CD14-positive monocyte (primary cell): ENCODE results near the gene ARHGEF10L. TPM values are rescaled to one million over a fixed set of nuclear protein-coding genes. Genes with fewer than 3 reads are reported as not detected.
A peak's percentile ranks its signal among the peaks of the same experiment; 100 is the strongest.

Experiments
- DNase-seq, 3 donors: peaks; one replicate each; pipeline ENCODE4 v3.0.0-alpha.2; 2011 to 2022
- H2AFZ ChIP-seq: 2 replicates; pipeline ENCODE4 v1.6.0; 2012; ENCODE audit warnings: mild to moderate bottlenecking, low read depth, low read length, inconsistent platforms; ENCODE audit not compliant: insufficient read depth, poor library complexity, severe bottlenecking
- H3K27ac ChIP-seq, 2 donors: 1 replicate in 1 of 2; 2 replicates in 1 of 2; pipeline ENCODE4 v1.5.1; 2012 to 2013; ENCODE audit warnings: low read length in 2 of 2, control low read depth in 1 of 2, inconsistent platforms in 1 of 2, low read depth in 1 of 2, mild to moderate bottlenecking in 1 of 2
- H3K27me3 ChIP-seq, 2 donors: one replicate each; pipeline versions ENCODE4 v1.6.0 to v1.6.1; 2011 to 2013; ENCODE audit warnings: low read length in 2 of 2; ENCODE audit not compliant: control insufficient read depth in 2 of 2, insufficient read depth in 2 of 2
- H3K36me3 ChIP-seq, 2 donors: replicated peaks in 1 of 2; 1 replicate in 1 of 2; 2 replicates in 1 of 2; pipeline versions ENCODE4 v1.5.1 to v1.6.1; 2012 to 2013; ENCODE audit warnings: low read length in 2 of 2, control low read depth in 1 of 2, inconsistent platforms in 1 of 2, mild to moderate bottlenecking in 1 of 2; ENCODE audit not compliant: insufficient read depth in 2 of 2, control insufficient read depth in 1 of 2
- H3K4me1 ChIP-seq, 2 donors: 1 replicate in 1 of 2; 2 replicates in 1 of 2; pipeline versions ENCODE4 v1.5.1 to v1.6.1; 2012 to 2013; ENCODE audit warnings: low read length in 2 of 2, control low read depth in 1 of 2, inconsistent platforms in 1 of 2, mild to moderate bottlenecking in 1 of 2, moderate library complexity in 1 of 2; ENCODE audit not compliant: insufficient read depth in 2 of 2, control insufficient read depth in 1 of 2
- H3K4me2 ChIP-seq: replicated peaks from 2 replicates; pipeline ENCODE3; 2012; ENCODE audit warnings: low read length, moderate library complexity, mild to moderate bottlenecking; ENCODE audit not compliant: poor library complexity, severe bottlenecking; ENCODE audit errors: extremely low read depth
- H3K4me3 ChIP-seq, 3 experiments: fragments of 200-600 bp in 1 of 3; sonication (generic) in 1 of 3; replicated peaks in 1 of 3; 1 replicate in 2 of 3; 2 replicates in 1 of 3; pipeline ENCODE4 v1.5.1; 2011 to 2013; ENCODE audit warnings: low read length in 3 of 3, mild to moderate bottlenecking in 3 of 3, control low read depth in 2 of 3, low read depth in 2 of 3, inconsistent platforms in 1 of 3, moderate library complexity in 1 of 3
- H3K79me2 ChIP-seq: 2 replicates; pipeline ENCODE4 v1.6.0; 2012; ENCODE audit warnings: mild to moderate bottlenecking, control low read depth, inconsistent platforms, low read length, moderate library complexity; ENCODE audit not compliant: insufficient read depth
- H3K9ac ChIP-seq: 2 replicates; pipeline ENCODE4 v1.6.0; 2017; ENCODE audit warnings: low read length, mild to moderate bottlenecking; ENCODE audit not compliant: insufficient read depth, poor library complexity, severe bottlenecking
- H3K9me3 ChIP-seq, 2 donors: replicated peaks in 1 of 2; 1 replicate in 1 of 2; 2 replicates in 1 of 2; pipeline versions ENCODE4 v1.5.1 to v1.6.1; 2012 to 2013; ENCODE audit warnings: low read length in 2 of 2, control low read depth in 1 of 2; ENCODE audit not compliant: control insufficient read depth in 1 of 2, insufficient read depth in 1 of 2
- H4K20me1 ChIP-seq: 2 replicates; pipeline ENCODE4 v1.6.0; 2012; ENCODE audit warnings: mild to moderate bottlenecking, low read length, control low read depth, moderate library complexity; ENCODE audit not compliant: insufficient read depth
- H3K27ac Mint-ChIP-seq, 7 donors: one replicate each; pipeline ENCODE4 v1.8.0; 2020; ENCODE audit warnings: mild to moderate bottlenecking in 7 of 7, mixed read lengths in 7 of 7, moderate library complexity in 6 of 7, inconsistent platforms in 2 of 7
- H3K27me3 Mint-ChIP-seq, 3 donors: one replicate each; pipeline ENCODE4 v1.8.0; 2021 to 2022; ENCODE audit warnings: low read depth in 3 of 3, mild to moderate bottlenecking in 3 of 3, mixed read lengths in 3 of 3, moderate library complexity in 3 of 3, inconsistent platforms in 1 of 3
- H3K36me3 Mint-ChIP-seq, 2 donors: one replicate each; pipeline ENCODE4 v1.8.0; 2020; ENCODE audit warnings: mixed read lengths in 2 of 2, inconsistent platforms in 1 of 2, mild to moderate bottlenecking in 1 of 2
- H3K4me1 Mint-ChIP-seq: one replicate; pipeline ENCODE4 v1.8.0; 2020; ENCODE audit warnings: mild to moderate bottlenecking, mixed read lengths
- H3K4me3 Mint-ChIP-seq, 2 donors: one replicate each; pipeline ENCODE4 v1.8.0; 2020; ENCODE audit warnings: mild to moderate bottlenecking in 2 of 2, mixed read lengths in 2 of 2, moderate library complexity in 1 of 2
- H3K9me3 Mint-ChIP-seq, 7 donors: one replicate each; pipeline ENCODE4 v1.8.0; 2020 to 2022; ENCODE audit warnings: mixed read lengths in 7 of 7, mild to moderate bottlenecking in 6 of 7, moderate library complexity in 6 of 7, inconsistent platforms in 2 of 7
- WGBS: methylation state at CpG from one replicate; pipeline ENCODE4 v1.1.5; 2013; ENCODE audit warnings: missing lambda C conversion rate; ENCODE audit not compliant: insufficient coverage; 5-methylcytosine and 5-hydroxymethylcytosine counted together
- intact Hi-C, 2 donors: fragments of 100-400 bp; cut with micrococcal nuclease; formaldehyde crosslinking; loops; one replicate each; pipeline versions ENCODE4 v1.15.0 to v1.15.1; 2023
- polyA plus RNA-seq, 3 donors: library from polyadenylated mRNA; depleted of rRNA in 1 of 3; unstranded in 2 of 3; stranded (reverse) in 1 of 3; fragments of 300-500 nt in 2 of 3; fragments of >200 nt in 1 of 3; fragmentation: Illumina TruSeq in 2 of 3; gene quantifications; 1 replicate in 2 of 3; 2 replicates in 1 of 3; pipeline ENCODE4 v1.2.3, GENCODE V29; 2012 to 2021
- TF ChIP-seq, protein P1 (sequence below): fragments of 200-600 bp; IDR thresholded peaks from one replicate; pipeline ENCODE4 v1.8.0; 2022; ENCODE audit warnings: antibody characterized with exemption, mild to moderate bottlenecking

ARHGEF10L gene
- polyA plus RNA-seq, 3 donors, result 20.7 to 95.7 (median 23.7) TPM

- intact Hi-C loops, result no loop called here
- H3K27ac ChIP-seq, result no peak overlapping the region
- no peaks in the 10 kb centered on the region for H4K20me1 ChIP-seq
- Mint-ChIP-seq H3K27me3 (peaks cover 8 to 21% (median 12%) of the 10 kb centered on the region in 3 donors), H3K4me1 (peaks cover 13% of the 10 kb centered on the region), H3K27ac (peak overlapping the region in 2 of 7 donors; percentile 28 to 40), H3K36me3 (no peaks in the 10 kb centered on the region), H3K9me3 (no peaks in the 10 kb centered on the region), H3K4me3 (no peak overlapping the region)
- DNase-seq, result no peak
- TF ChIP-seq, protein P1, sequence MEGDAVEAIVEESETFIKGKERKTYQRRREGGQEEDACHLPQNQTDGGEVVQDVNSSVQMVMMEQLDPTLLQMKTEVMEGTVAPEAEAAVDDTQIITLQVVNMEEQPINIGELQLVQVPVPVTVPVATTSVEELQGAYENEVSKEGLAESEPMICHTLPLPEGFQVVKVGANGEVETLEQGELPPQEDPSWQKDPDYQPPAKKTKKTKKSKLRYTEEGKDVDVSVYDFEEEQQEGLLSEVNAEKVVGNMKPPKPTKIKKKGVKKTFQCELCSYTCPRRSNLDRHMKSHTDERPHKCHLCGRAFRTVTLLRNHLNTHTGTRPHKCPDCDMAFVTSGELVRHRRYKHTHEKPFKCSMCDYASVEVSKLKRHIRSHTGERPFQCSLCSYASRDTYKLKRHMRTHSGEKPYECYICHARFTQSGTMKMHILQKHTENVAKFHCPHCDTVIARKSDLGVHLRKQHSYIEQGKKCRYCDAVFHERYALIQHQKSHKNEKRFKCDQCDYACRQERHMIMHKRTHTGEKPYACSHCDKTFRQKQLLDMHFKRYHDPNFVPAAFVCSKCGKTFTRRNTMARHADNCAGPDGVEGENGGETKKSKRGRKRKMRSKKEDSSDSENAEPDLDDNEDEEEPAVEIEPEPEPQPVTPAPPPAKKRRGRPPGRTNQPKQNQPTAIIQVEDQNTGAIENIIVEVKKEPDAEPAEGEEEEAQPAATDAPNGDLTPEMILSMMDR, result no peak
- H3K27me3 ChIP-seq, result no peaks in the 10 kb centered on the region
- WGBS, result 96% methylated on average over 17 of the region's 17 CpGs
- H3K79me2 ChIP-seq, result no peaks in the 10 kb centered on the region
- peaks cover 3 to 7% of the 10 kb centered on the region in 2 donors for H3K4me1 ChIP-seq
- no peaks in the 10 kb centered on the region for H3K9me3 ChIP-seq
- H3K4me2 ChIP-seq, result no peak overlapping the region
- no peak overlapping the region for H3K9ac ChIP-seq
- no peak overlapping the region for H2AFZ ChIP-seq
- no peak overlapping the region for H3K4me3 ChIP-seq
- no peaks in the 10 kb centered on the region for H3K36me3 ChIP-seq
Observed at GRCh38 chr1:17601643-17602382, 62.3 kb downstream of the ARHGEF10L start.

DNA sequence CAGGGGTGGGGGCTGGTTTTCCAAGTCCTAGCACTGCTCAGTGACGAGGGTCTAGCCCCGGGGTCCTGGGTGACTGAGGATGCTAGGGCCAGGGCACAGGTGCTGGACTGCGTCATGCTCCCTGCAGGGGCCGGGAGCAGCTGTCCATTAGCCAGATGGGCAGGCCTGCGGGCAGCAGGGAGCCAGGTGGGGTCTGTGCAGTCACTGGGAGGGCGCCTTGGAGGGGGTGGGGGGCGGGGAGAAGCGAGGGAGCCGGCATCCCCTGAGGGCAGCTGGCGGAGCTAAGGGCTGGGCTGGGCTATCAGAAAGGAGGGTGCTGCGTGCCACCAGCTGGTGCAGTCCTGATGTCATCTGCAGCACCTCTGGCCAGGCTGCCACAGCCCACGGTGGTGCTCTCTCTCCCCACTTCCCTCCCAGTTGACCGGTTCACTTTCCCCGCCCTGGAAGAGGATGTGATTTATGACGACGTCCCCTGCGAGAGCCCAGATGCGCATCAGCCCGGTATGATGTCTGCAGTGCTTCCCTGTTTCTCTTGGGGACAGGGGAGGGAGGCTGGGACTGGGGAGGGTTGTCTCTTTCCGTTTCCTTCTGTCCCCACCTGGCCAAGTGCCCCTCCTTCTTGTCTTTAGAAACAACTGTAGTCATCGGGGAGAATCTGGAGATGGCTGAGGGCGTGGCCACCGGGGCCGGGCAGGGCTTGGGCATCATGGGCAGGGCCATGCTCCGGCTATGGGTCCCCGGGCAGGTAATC, 63.8 kb downstream of the ARHGEF10L start:
- H3K79me2 ChIP-seq, result no peaks in the 10 kb centered on the region
- intact Hi-C loops, result no loop called here
- H3K9me3 ChIP-seq, result no peaks in the 10 kb centered on the region
- H3K4me3 ChIP-seq, result no peak overlapping the region
- Mint-ChIP-seq H3K4me1 (peaks cover 13% of the 10 kb centered on the region), H3K27ac (peak overlapping the region in 3 of 7 donors; percentile 19 to 50 (median 25)), H3K27me3 (peaks cover 8 to 17% (median 12%) of the 10 kb centered on the region in 3 donors), H3K4me3 (peak overlapping the region; percentile 53 to 68), H3K36me3 (no peaks in the 10 kb centered on the region), H3K9me3 (no peaks in the 10 kb centered on the region)
- peak overlapping the region; percentile 35 for H2AFZ ChIP-seq
- no peak overlapping the region for H3K9ac ChIP-seq
- no peaks in the 10 kb centered on the region for H3K27me3 ChIP-seq
- no peaks in the 10 kb centered on the region for H3K36me3 ChIP-seq
- peak overlapping the region; percentile 30 for H3K4me2 ChIP-seq
- no peak overlapping the region for H3K27ac ChIP-seq
- 81% methylated on average over 9 of the region's 26 CpGs for WGBS
- H4K20me1 ChIP-seq, result no peaks in the 10 kb centered on the region
- H3K4me1 ChIP-seq, result peaks cover 3 to 7% of the 10 kb centered on the region in 2 donors
- TF ChIP-seq, protein P1, result no peak
- DNase-seq, result peak; percentile 45 to 80 (median 64)
